HEK293 (cell line): ENCODE results near the gene TAP2.

ENCODE experiments used
- CTCF ChIA-PET: fragments of 350-600 bp; formaldehyde crosslinking; extraction: SDS; loops from one replicate; lab custom pipeline; 2021; ENCODE audit warnings: antibody characterized with exemption; lab: Yijun Ruan, JAX
- POLR2A ChIA-PET: fragments of 300-600 bp; formaldehyde crosslinking; extraction: SDS; loops from one replicate; lab custom pipeline; 2020; ENCODE audit warnings: antibody characterized with exemption, inconsistent platforms; lab: Yijun Ruan, JAX
- H3K27ac ChIP-seq: fragments of 200-500 bp; sonication (Bioruptor generic); 2 replicates; pipeline ENCODE4 v1.5.1; 2014; ENCODE audit warnings: low read depth, low read length, control low read depth, inconsistent platforms; ENCODE audit errors: extremely low read depth
- H3K36me3 ChIP-seq, 2 experiments: fragments of 200-500 bp in 1 of 2; sonication (Bioruptor generic) in 1 of 2; 1 replicate in 1 of 2; 2 replicates in 1 of 2; pipeline ENCODE4 v1.5.1; 2014 to 2017; ENCODE audit warnings: inconsistent platforms in 2 of 2, low read length in 2 of 2; ENCODE audit not compliant: control insufficient read depth in 2 of 2, insufficient read depth in 1 of 2
- H3K4me1 ChIP-seq: fragments of 200-500 bp; sonication (Bioruptor generic); 2 replicates; pipeline ENCODE4 v1.5.1; 2014; ENCODE audit warnings: mild to moderate bottlenecking, low read length, inconsistent platforms; ENCODE audit not compliant: control insufficient read depth, insufficient read depth
- H3K4me3 ChIP-seq: 2 replicates; pipeline ENCODE4 v1.5.1; 2011; ENCODE audit warnings: low read depth, mild to moderate bottlenecking, control low read depth, low read length, moderate library complexity
- H3K9me3 ChIP-seq: fragments of 200-500 bp; sonication (Bioruptor generic); 2 replicates; pipeline ENCODE4 v1.5.1; 2014; ENCODE audit warnings: low read depth, low read length, inconsistent platforms; ENCODE audit not compliant: control insufficient read depth, insufficient read depth
- FEZF1 ChIP-seq: fragments of 450-650 bp; formaldehyde crosslinking; IDR thresholded peaks from 2 replicates; pipeline ENCODE4 v1.5.1; 2016; ENCODE audit warnings: missing biosample characterization, missing genetic modification characterization
- KLF9 ChIP-seq: fragments of 450-650 bp; formaldehyde crosslinking; IDR thresholded peaks from 2 replicates; pipeline ENCODE4 v1.5.1; 2016; ENCODE audit warnings: missing biosample characterization, missing genetic modification characterization, low read depth
- MZF1 ChIP-seq: fragments of 450-650 bp; formaldehyde crosslinking; IDR thresholded peaks from 2 replicates; pipeline ENCODE4 v1.5.1; 2017; ENCODE audit warnings: missing biosample characterization, missing genetic modification characterization, borderline replicate concordance
- RBAK ChIP-seq: fragments of 450-650 bp; formaldehyde crosslinking; IDR thresholded peaks from 2 replicates; pipeline ENCODE4 v1.5.1; 2016; ENCODE audit warnings: missing biosample characterization, missing genetic modification characterization
- ZBTB7A ChIP-seq: fragments of 450-650 bp; formaldehyde crosslinking; IDR thresholded peaks from 2 replicates; pipeline ENCODE4 v1.5.1; 2016; ENCODE audit warnings: low read depth, missing biosample characterization, missing genetic modification characterization
- ZIC2 ChIP-seq: fragments of 450-650 bp; formaldehyde crosslinking; IDR thresholded peaks from 2 replicates; pipeline ENCODE4 v1.5.1; 2016; ENCODE audit warnings: missing biosample characterization, missing genetic modification characterization
- ZNF24 ChIP-seq: fragments of 450-650 bp; formaldehyde crosslinking; IDR thresholded peaks from 2 replicates; pipeline ENCODE4 v1.5.1; 2016; ENCODE audit warnings: missing biosample characterization, missing genetic modification characterization
- ZNF341 ChIP-seq: fragments of 450-650 bp; formaldehyde crosslinking; IDR thresholded peaks from 2 replicates; pipeline ENCODE4; 2016; ENCODE audit warnings: low read depth, missing biosample characterization, missing genetic modification characterization
- ZNF555 ChIP-seq: fragments of 450-650 bp; formaldehyde crosslinking; conservative IDR thresholded peaks from 2 replicates; pipeline ENCODE4 v1.5.1; 2017; ENCODE audit warnings: missing biosample characterization, mild to moderate bottlenecking, missing genetic modification characterization, inconsistent platforms
- ZNF585B ChIP-seq: fragments of 450-650 bp; formaldehyde crosslinking; IDR thresholded peaks from 2 replicates; pipeline ENCODE4 v1.5.1; 2016; ENCODE audit warnings: missing biosample characterization, missing genetic modification characterization
- ZNF677 ChIP-seq: fragments of 450-650 bp; IDR thresholded peaks from 2 replicates; pipeline ENCODE4 v1.5.0; 2018; ENCODE audit warnings: missing biosample characterization, mild to moderate bottlenecking, missing genetic modification characterization, moderate library complexity
- ZNF768 ChIP-seq: fragments of 450-650 bp; formaldehyde crosslinking; IDR thresholded peaks from 2 replicates; pipeline ENCODE4 v1.5.1; 2018; ENCODE audit warnings: missing biosample characterization, mild to moderate bottlenecking, missing genetic modification characterization
- ZNF785 ChIP-seq: fragments of 450-650 bp; formaldehyde crosslinking; IDR thresholded peaks from 2 replicates; pipeline ENCODE4 v1.5.1; 2016; ENCODE audit warnings: missing biosample characterization, missing genetic modification characterization
- ZNF837 ChIP-seq: fragments of 450-650 bp; formaldehyde crosslinking; IDR thresholded peaks from 2 replicates; pipeline ENCODE4 v1.5.1; 2016; ENCODE audit warnings: missing biosample characterization, missing genetic modification characterization
- ZSCAN16 ChIP-seq: fragments of 450-650 bp; formaldehyde crosslinking; IDR thresholded peaks from 2 replicates; pipeline ENCODE4 v1.5.1; 2016; ENCODE audit warnings: missing biosample characterization, missing genetic modification characterization
- TF ChIP-seq, protein P1 (sequence below): sonication (generic); formaldehyde crosslinking; IDR thresholded peaks from 2 replicates; pipeline ENCODE4 v1.8.1; 2022; ENCODE audit warnings: mild to moderate bottlenecking, moderate library complexity, missing genetic modification reagents
- TF ChIP-seq, protein P2 (sequence below): fragments of 450-650 bp; formaldehyde crosslinking; IDR thresholded peaks from 2 replicates; pipeline ENCODE4 v1.5.1; 2016; ENCODE audit warnings: missing biosample characterization, missing genetic modification characterization
- TF ChIP-seq, protein P3 (sequence below): fragments of 450-650 bp; formaldehyde crosslinking; IDR thresholded peaks from 2 replicates; pipeline ENCODE4 v1.5.1; 2017; ENCODE audit warnings: missing biosample characterization, missing genetic modification characterization
- TF ChIP-seq, protein P4 (sequence below): fragments of 450-650 bp; formaldehyde crosslinking; IDR thresholded peaks from 2 replicates; pipeline ENCODE4 v1.5.1; 2016; ENCODE audit warnings: missing biosample characterization, missing genetic modification characterization, borderline replicate concordance

TAP2 gene

GRCh38 chr6:32832535-32832934, 6.0 kb downstream of the TAP2 start:
- CTCF ChIA-PET, result interaction anchor here (1.6 kb wide), 1 partner anchor 36 kb away, joined by 8 read pairs; no protein-coding TSS in a partner anchor
- H3K4me1 ChIP-seq, result no peaks in the 10 kb centered on the region
- no peak overlapping the region for H3K27ac ChIP-seq
- H3K9me3 ChIP-seq, result no peaks in the 10 kb centered on the region
- TF ChIP-seq KLF9 (tag by site-specific recombination), result no peak
- TF ChIP-seq ZNF341, result no peak
- no peak overlapping the region for H3K4me3 ChIP-seq
- POLR2A ChIA-PET, result interaction anchor here (0.6 kb wide), 1 partner anchor 22 kb away, joined by 7 read pairs; no protein-coding TSS in a partner anchor
- peaks cover 3 to 65% of the 10 kb centered on the region in 2 experiments; a peak in 2 of 3 replicates for H3K36me3 ChIP-seq

- Histone ChIP-seq H3K9me3 (no peaks in the 10 kb centered on the region), H3K4me1 (no peaks in the 10 kb centered on the region), H3K4me3 (no peak overlapping the region), H3K27ac (no peak overlapping the region), H3K36me3 (peaks cover 3 to 65% of the 10 kb centered on the region in 2 experiments; a peak in 2 of 3 replicates)
- TF ChIP-seq ZNF585B (no peak), ZSCAN16 (tag by site-specific recombination) (no peak), ZNF341 (no peak), ZNF768 (tag by site-specific recombination) (no peak), ZNF837 (tag by site-specific recombination) (no peak), ZNF555 (tag by site-specific recombination) (no peak), MZF1 (no peak), FEZF1 (tag by site-specific recombination) (no peak)
- TF ChIP-seq, protein P1, sequence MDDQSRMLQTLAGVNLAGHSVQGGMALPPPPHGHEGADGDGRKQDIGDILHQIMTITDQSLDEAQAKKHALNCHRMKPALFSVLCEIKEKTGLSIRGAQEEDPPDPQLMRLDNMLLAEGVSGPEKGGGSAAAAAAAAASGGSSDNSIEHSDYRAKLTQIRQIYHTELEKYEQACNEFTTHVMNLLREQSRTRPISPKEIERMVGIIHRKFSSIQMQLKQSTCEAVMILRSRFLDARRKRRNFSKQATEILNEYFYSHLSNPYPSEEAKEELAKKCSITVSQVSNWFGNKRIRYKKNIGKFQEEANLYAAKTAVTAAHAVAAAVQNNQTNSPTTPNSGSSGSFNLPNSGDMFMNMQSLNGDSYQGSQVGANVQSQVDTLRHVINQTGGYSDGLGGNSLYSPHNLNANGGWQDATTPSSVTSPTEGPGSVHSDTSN (CRISPR knock-in tag), result no peak
- TF ChIP-seq, protein P2, sequence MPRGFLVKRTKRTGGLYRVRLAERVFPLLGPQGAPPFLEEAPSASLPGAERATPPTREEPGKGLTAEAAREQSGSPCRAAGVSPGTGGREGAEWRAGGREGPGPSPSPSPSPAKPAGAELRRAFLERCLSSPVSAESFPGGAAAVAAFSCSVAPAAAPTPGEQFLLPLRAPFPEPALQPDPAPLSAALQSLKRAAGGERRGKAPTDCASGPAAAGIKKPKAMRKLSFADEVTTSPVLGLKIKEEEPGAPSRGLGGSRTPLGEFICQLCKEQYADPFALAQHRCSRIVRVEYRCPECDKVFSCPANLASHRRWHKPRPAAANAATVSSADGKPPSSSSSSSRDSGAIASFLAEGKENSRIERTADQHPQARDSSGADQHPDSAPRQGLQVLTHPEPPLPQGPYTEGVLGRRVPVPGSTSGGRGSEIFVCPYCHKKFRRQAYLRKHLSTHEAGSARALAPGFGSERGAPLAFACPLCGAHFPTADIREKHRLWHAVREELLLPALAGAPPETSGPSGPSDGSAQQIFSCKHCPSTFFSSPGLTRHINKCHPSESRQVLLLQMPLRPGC (tag by site-specific recombination), result no peak
- ChIA-PET CTCF (interaction anchor here (0.6 to 6.9 kb wide), 4 partner anchors 9 to 55 kb away, joined by 3 to 116 read pairs (median 6); no protein-coding TSS in a partner anchor), POLR2A (no interaction called here)
These were observed 7.6 kb downstream of the TAP2 start for GRCh38 chr6:32830936-32831335.

DNA sequence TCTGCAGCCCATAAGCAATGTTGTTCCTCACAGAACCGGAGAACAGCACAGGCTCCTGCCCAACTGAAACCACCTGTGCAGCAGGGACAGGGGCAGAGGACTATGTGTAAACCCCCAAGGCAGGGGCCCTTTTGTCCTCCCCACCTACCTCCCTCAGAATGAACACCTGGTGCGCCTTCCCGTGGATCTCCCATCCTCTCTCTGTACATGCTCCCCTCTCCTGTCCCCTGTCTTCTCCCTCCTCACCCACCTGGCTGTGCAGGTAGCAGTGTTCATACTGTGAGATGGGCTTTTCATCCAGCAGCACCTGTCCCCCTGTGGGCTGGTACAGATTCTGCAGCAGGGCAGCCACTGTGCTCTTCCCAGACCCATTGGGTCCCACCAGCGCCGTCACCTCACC, 8.5 kb downstream of the TAP2 start:
- H3K27ac ChIP-seq, result no peak overlapping the region
- H3K36me3 ChIP-seq, result peaks cover 3 to 56% of the 10 kb centered on the region in 2 experiments; a peak in 2 of 3 replicates
- H3K9me3 ChIP-seq, result no peaks in the 10 kb centered on the region
- ChIA-PET POLR2A (no interaction called here), CTCF (interaction anchor here (1.1 to 6.9 kb wide), 2 partner anchors 8 to 39 kb away, joined by 6 to 116 read pairs; partner anchors contain the start of gene TAP2)
- no peak overlapping the region for H3K4me3 ChIP-seq
- no peaks in the 10 kb centered on the region for H3K4me1 ChIP-seq
- no peak for TF ChIP-seq RBAK (tag by site-specific recombination)
- TF ChIP-seq, protein P3, sequence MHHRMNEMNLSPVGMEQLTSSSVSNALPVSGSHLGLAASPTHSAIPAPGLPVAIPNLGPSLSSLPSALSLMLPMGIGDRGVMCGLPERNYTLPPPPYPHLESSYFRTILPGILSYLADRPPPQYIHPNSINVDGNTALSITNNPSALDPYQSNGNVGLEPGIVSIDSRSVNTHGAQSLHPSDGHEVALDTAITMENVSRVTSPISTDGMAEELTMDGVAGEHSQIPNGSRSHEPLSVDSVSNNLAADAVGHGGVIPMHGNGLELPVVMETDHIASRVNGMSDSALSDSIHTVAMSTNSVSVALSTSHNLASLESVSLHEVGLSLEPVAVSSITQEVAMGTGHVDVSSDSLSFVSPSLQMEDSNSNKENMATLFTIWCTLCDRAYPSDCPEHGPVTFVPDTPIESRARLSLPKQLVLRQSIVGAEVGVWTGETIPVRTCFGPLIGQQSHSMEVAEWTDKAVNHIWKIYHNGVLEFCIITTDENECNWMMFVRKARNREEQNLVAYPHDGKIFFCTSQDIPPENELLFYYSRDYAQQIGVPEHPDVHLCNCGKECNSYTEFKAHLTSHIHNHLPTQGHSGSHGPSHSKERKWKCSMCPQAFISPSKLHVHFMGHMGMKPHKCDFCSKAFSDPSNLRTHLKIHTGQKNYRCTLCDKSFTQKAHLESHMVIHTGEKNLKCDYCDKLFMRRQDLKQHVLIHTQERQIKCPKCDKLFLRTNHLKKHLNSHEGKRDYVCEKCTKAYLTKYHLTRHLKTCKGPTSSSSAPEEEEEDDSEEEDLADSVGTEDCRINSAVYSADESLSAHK (tag by site-specific recombination), result no peak
- no peak for TF ChIP-seq ZNF785 (tag by site-specific recombination)
- TF ChIP-seq ZNF677 (tag by site-specific recombination), result no peak
- no peak for TF ChIP-seq ZIC2
- TF ChIP-seq, protein P4, sequence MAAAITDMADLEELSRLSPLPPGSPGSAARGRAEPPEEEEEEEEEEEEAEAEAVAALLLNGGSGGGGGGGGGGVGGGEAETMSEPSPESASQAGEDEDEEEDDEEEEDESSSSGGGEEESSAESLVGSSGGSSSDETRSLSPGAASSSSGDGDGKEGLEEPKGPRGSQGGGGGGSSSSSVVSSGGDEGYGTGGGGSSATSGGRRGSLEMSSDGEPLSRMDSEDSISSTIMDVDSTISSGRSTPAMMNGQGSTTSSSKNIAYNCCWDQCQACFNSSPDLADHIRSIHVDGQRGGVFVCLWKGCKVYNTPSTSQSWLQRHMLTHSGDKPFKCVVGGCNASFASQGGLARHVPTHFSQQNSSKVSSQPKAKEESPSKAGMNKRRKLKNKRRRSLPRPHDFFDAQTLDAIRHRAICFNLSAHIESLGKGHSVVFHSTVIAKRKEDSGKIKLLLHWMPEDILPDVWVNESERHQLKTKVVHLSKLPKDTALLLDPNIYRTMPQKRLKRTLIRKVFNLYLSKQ (tag by site-specific recombination), result no peak
- TF ChIP-seq ZBTB7A, result no peak
- no peak for TF ChIP-seq ZNF24 (tag by site-specific recombination)
